ENCODE data around the gene ITPK1.
A peak's percentile ranks its signal among the peaks of the same experiment; 100 is the strongest.
"Not testable (repeated sequence)": the region's sequence is repeated elsewhere in the genome, so short reads cannot be mapped to it uniquely, and the experiment has no call there.

Gene ITPK1

DNA sequence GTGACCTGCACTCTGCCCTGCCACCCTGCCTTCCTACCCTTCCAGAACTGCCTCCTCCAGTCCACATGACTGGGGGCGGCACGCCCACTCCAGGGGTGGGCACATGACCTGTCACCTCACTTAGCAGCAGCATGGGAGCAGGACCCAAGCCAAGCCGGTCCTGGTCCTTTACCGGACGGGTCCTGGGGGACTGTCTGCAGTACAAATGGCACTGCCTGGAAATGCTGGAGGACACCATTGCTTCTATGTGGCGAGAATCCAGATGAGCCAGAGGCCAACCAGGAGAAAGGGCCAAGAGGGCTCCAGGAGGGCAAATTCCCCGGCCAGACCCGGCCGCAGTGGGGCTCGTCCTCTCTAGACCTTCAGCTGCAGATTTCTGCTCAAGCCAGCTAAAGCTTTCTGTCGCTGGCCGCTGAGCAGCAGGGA, 33.1 kb downstream of the ITPK1 start:
- no peak for DNase-seq

DNA sequence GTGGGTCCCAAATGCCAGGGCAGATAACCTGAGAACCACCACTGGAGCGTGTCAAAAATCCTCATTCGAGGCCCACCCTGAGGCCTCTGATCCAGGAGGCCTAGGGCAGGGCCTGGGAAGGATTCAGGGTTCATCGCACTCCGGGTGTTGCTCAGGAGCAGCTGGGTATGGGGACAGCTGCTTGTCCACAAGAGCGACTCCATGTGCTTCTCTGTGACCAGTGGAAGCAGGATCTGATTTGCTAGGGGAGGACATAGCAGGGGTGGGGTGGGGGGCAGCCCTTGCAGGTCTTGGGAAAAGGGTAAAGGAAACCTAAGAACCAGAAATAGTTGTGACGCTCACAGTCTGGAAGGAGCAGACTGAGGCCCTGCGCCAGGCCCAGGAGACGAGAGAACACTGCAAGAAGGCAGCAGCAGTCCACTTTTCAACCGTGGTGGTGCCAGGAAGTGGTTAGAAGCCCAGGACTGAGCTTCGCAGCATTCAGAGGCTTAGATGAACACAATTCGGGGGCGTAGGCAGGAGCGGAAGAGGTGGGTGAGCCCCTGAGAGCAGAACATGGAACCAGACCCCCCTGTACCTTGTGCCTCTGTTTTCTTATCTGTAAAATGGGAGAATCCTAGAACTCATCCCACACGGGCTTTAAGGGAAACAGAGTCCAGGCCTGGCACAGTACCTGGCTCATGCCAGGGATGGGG, 33.7 kb downstream of the ITPK1 start:
- DNase-seq: peak in 1 of 2 experiments; percentile 23

DNA sequence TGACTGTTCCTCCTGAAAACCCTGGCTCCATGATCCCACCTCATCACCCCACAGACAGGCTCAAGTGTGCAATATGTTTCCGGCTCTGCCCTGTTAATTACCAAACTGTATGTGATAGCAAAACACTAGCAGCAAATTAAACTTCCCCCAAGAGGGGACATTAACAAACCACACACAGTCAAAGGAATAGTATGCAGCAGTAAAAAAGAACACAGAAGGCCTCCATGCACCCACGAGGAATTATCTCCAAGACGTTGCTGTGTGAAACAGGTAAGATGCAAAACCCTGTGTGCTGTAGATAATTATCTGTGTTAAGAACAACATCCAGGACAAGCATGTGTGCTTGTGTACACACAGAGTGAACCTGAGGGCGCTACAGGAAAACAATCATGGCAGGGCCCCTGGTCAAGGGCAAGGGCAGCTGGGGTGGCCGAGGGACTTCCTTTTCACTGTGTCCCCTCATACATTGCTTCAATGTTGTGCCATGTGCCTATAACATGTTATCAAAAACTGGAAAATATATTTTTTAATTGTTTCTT, 35.8 kb downstream of the ITPK1 start:
- no peak for DNase-seq

DNA sequence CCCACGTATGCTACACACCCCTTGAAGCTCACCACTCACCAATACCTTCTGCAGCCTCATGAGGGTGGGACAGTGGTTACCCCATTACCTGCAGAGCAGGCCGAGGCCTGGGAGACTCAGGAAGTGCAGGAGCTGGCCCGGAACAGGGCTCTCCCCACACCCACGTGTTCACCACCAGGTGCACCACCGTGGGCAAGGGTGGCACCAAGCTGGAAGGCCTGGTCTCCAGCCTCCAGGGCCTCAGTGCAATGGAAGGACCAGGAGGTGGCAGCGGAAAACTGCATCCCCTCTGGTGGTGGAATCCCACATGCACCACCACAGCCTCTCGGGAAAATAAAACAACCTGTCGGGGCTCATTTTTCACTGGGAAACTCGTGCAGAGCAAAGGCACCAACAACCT, 36.4 kb downstream of the ITPK1 start:
- DNase-seq: no peak

DNA sequence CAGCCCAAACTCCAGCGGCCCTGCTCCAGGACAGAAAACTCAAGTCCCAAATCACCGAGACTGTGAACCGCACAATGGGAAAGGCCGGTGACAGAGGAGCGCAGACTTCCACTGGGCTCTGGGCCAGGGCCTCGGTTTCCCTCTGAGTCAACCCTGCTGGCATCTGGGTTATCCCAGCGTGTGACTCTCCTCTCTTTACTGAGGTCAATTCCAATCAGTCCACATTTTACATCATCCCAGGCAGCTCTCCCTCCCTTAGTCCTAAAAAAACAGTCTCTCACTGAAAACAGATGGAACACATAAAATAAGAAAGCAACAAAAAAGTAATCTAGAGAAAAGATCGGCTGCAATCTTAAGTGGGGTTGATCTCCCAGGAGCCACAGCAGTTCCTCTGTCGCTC, 36.9 kb downstream of the ITPK1 start:
- DNase-seq: no peak

DNA sequence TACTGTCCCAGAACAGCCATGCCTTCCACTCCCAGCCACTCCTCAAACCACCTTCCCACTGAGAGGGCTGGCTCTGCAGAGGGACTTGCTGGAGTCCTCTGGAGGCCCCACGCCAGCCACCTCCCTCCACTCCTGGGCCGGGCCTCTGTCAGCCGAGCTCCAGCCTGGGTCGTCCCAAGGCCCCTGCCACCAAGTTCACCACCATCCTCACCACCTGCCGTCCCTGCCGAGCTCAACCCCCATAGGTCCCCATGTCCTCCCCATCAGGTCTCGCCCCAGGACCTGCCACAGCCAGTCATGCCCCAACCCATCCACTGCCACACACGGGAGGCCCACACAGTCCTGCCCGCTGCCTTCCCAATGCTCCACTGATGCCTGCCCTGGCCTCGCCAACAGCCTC, 39.0 kb downstream of the ITPK1 start:
- no peak for DNase-seq

DNA sequence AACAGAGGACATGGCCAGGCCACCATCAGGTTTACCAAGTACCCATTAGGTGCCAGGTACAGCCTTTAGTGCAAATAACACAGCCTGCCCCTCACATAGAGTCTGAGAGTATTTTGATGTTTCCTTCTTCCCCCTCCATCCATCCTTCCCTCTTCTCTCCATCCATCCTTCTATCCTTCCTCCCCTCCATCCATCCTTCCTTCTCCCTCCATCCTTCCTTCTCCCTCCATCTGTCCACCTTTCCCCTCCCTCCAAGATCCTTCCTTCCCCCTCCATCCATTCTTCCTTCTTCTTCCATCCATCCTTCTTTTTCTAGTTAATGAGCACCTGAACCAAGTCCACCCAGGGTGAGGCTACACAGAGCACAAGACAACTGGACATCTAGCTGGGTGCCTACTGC, 39.8 kb downstream of the ITPK1 start:
- no peak for DNase-seq

DNA sequence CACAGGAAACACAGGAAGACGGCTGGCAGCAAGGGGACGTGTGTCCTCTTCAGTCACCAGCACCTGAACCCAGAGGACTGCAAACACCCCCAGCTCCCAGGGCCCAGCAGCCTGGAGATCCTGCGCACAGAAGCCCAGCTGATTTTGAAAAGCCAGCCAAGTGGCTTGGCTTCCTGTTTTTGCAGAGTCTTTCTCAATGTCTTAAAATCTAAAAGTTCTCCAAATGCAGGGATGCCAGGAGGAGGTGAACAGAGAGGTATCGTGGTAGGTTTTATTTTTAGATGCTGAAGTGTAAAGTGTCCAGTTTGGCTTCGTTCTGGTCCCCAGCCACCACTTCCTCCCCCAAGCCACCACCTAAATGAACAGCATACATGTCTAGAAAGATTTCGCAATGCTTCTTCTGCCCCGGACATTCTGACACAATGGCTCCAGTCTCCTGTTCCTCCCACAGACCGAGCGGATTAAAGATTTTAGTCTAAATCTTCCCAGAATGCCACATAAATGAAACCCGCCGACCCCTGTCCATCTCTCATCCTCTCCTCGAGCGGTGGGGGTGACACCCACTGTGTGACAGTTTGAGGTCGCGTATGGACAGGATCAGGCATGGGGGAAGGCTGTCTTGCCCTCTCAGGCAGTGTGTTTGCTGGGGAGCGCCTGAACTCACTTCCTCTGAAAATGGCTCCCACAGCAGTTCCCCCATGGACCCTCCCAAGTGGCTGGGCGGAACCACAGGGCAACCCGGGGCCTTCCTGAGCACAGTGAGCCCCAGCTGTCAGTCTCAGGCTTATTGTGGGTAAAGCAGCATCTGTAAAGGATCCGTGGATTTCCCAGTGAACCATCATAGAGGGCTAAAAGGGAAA, 41.6 kb downstream of the ITPK1 start:
- DNase-seq: no peak

DNA sequence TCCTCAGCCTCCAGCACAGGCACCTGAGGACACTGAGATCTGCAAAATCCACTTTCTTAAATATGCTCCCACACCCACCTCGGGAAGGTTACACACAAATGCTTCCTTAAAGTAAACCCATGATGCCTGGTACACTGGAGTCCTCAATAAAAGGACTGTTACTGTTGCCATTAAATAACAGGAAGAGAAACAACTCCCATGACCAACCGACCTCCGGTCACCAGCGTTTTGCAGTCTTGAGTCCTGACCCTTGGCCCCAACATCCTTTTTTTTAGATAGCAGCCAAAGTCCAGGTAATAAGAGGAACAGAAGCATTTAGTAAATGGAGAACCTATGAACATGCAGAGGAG, 42.4 kb downstream of the ITPK1 start:
- no peak for DNase-seq

DNA sequence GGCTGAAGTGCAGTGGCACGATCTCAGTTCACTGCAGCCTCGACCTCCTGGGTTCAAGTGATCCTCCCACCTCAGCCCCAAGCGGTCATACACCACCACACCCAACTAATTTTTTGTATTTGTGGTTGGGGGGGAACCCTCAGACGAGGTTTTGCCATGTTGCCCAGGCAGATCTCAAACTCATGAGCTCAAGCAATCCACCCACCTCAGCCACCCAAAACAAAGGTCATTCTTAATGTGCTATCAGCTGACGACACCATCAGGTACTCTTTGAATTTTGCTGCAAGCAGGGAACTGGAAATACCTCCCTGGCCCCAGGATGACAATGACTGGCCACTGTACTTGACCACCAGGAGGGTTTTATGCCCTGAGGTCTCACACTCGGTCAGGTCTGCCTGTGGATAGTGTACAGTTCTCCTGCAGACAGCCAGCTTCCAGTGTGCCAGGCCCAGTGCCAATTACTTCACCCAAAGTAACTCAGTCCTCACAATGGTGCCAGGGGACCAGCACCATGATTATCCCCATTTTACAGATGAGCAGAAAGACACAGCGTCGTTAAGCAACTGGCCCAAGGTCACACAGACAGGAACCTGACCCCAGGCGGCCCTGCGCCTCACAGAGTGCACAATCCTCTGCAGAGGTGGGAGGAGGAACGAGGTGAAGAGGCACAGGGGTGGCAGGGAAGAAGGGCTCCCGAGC, 42.9 kb downstream of the ITPK1 start:
- no peak for DNase-seq

DNA sequence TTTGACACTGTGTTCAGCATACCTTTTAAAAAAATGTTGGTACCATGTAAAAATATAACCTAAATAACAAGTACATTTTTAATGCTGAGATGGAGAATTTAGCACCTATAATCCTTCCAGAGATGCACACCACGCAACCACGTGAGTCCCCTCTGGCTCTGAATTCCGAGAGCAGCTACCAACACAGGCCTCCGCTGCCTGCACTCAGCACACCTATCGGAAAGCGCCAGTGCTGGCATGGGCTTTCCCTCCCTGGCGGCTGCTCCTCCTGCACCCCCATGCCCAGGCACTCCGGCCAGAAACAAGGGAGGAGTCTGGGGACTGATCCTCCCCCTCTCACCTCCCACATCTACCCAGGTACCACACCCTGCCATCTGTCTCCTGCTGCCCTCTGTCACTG, 47.0 kb downstream of the ITPK1 start:
- no peak for DNase-seq

DNA sequence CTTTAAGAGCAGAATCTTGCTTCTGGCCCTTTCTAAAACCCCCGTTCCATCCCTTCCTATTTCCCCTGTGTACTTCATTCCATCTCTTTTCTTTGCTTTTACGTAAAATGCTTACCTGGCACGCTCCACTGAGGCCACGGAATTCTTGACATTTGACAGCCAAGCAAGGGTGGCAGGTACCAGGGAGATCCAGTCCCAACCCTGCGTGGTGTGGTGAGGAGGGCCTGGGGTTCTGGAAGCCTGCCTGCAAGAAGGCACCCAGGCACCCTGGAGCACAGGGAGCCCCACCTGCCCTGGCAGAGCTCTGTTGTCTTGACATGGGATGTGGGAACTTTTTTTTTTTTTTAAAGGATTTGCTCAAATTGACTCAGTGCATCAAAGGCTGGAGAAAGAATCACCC, 48.6 kb downstream of the ITPK1 start:
- no peak for DNase-seq

DNA sequence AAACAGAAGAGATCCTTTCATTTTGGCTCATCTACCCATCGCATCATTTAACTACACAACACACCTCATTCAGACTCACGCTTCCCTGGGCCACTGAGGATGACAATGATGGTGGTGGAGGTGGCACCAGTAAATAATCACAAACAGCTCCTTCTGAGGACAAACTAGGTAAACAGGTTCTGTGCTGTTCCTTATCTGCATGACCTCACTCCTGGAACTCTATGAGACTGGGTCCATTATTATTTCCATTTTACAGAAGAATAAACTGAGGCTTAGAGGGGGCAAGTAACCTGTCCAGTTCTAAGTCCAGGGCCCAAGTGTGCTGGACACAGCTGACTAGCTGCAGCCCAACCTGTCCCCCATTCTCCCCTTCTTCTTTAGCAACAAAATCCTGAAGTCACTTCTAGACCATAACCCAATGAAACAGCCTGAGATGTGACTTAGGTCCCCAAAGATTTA, 50.4 kb downstream of the ITPK1 start:
- no peak for DNase-seq

DNA sequence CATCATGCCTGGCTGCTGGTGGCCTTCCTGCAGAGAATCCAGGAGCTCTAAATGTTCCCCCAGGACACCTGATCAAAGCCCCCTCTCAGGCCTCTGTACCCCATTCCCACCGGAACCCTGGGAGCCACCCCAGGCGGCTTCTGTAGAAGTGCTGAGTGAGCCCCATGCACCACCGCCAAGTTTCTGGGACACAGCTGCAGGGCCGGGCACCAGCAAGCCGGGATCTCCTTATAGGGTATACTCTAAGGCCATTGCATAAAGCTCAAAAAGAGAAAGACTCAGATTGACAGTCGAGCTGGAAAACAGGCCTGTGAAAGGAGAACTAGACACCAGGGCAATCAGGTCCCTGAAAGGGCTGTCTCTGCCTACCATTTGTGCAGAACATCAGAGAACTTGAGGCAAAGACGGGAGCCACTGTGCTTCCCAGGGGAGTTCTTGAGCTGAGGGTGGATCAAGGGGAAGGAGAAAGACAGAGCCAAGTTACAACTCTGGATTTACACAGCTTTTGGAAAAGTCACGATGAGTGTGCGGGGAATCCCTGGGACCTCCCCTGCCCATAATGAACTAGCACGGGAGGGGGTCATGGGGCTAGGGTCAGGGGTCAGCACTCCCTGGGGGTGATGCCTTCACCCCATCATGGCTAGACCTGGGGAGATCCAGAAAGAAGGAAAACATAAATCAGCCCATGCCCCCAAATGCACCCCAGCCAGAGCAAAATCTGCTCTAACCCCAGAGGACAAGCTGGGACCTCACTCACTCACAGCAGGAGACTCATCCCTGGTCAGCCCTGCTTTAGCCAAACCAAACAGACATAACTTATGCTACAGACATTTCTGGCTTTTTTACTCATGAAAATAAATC, 51.1 kb downstream of the ITPK1 start:
- no peak for DNase-seq

DNA sequence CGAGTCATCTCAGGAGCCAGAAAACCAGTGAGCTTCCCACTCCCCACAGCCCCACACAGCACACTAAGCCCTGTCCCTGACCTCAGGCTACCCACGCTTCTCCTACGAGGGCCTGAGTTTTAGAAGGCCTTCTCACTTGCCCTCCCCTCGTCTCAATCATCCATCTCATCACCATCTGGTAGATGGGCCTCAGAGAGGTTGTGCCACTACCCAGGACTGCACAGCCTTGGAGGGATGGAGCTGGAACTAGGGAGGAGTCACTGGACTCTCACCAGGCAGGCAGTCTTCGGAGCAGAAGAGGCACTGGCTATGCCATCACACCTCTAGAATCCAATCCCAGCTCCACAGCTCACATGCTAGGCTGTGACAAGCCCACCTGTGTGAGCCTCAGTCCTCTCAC, 52.3 kb downstream of the ITPK1 start:
- no peak for DNase-seq

DNA sequence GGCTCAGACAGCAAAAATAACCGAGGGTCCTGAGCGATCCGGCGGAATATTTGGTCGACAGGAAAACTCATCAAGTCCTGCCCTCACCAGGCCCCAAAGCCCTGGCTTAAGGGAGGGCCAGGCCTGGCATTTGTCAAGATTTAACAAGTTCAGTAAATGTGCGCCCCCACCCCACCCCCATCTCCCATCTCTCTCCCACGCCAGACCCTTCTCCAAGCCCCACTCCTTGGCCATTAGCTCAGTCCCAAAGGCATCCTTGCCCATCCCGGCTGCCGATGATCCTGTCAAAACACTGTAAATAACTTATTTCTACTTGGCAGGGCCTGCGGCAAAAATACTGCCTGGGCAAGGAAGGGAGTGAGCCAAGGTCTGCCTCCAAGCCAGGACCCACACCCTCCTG, 52.8 kb downstream of the ITPK1 start:
- no peak for DNase-seq

DNA sequence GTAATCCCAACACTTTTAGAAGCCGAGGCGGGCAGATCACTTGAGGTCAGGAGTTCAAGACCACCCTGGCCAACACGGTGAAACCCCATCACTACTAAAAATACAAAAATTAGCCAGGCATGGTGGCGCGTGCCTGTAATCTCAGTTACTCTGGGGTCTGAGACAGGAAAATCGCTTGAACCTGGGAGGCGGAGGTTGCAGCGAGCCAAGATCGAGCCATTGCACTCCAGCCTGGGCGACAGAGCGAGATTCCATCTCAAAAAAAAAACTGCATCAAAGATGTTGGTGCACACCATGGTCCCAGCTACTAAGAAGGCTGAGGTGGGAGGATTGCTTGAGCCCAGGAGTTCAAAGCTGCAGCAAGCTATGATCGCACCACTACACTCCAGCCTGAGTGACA, 53.7 kb downstream of the ITPK1 start:
- not testable (repeated sequence) for DNase-seq

DNA sequence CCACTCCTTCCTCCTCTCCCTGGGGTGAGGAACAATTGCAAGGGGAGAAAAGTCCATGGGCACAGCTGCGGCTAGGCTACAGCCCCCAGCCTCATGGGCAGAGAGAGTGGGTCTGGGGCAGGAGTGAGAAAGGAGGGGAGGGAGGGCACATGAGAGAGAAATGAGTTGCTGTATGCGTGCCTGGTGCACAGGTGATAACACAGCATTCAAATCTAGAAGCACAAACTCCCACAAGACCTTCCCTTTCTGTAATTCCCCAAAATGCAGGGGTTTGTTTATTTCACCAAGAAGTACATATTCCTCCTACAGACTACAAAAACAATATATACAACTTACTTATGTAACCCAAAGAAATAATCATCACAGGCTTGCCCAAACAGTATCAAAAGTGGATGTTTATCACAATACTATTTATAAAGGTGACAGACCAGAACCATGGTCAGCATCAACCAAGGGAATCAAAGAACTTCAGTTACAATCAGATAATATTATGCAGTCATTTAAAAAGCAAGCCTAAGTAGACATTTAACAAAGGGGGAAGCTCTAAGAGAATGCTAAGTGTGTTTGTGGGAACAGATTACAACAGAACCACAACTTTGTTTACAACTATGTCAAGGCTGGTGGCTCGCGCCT, 54.2 kb downstream of the ITPK1 start:
- no peak for DNase-seq

DNA sequence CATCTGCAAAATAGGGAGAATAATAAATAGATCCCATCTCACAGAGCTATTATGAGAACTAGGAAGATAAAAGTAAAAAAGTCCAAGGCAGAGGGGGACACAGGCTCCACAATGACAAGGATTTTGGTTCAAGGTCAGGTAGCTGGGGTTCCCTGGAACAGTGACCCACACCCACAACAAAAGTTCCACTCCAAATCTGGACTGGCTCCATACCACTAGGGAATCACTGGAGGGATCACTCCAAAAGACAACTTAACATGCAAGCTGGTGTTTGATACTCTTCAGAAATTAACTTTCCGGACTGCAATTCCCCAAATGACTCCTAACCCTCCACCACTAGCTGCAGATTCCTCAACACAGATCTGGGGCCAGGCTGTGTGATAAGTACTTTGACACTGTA, 54.9 kb downstream of the ITPK1 start:
- no peak for DNase-seq

DNA sequence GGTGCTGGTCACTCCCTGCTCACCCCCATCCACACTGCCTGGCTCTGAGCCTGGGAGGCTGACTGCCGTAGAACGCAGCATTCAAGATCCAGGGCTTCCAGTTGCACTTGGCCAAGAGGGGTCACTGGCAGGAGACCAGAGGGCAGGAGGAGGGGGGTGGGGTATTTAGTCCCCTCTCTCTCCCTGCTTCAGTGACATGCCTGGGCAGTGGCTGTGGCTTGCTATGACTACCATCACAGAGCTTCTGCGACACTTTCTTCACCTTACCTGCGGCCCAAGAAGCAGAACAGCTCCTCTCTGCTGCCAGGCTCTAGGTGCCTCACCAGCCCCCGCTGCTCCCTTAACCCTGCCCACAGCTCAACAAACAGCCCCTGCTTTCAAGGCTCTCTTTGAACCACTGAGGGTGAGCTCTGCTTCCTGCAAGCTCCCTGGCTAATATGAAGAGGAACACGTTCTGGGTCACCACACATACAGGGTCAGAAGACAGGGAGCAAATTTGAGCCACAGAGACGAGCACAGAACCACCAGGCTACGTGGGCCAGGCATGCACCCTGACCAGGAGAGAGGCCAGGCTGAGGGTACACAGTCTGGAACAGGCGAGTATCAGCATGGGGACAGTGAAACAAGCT, 55.7 kb downstream of the ITPK1 start:
- no peak for DNase-seq

DNA sequence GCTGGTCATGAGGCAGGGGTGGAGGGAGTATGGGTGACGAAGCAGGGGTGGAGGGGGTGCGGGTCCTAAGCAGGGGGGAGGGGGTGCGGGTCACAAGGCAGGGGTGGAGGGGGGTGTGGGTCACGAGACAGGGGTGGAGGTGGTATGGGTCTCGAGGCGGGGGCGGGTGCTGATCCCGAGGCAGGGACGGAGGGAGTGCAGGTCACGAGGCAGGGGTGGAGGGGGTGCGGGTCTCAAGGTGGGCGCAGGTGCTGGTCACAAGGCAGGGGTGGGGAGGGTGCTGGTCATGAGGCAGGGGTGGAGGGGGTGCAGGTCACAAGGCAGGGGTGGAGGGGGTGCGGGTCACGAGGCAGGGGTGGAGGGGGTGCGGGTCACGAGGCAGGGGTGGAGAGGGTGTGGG, 56.5 kb downstream of the ITPK1 start:
- no peak for DNase-seq

All from stimulated activated CD4-positive, alpha-beta T cell treated with anti-CD3 and anti-CD28 coated beads, Interleukin-4, amount 100 ng/mL, for 4 hours (primary cell).